ENCODE measurements around the gene HPCAL4.

HPCAL4 gene

DNA sequence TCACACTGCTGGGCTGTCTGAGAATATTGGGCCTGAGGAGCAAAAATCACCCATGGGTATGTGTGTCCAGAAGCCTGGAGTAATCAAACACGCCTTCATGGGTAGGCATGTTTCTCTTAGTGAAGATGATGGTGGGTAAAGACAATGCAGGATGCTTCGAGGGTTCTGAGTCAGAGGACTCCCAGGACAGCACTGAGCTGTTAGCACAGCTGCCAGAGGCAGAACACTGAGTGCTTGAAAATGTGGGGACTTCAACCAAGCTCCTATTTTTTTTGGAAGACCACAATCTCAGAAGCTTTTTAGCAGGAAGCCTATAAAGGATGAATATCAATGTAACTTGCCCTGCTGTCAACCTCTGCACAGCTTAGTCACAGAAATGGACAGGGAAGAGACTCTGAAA is 11.4 kb downstream of the HPCAL4 start:
- Mint-ChIP-seq H3K27ac (no peak overlapping the region), H3K27me3 (ENCODE audit: low read depth) (peaks cover 81% of the 10 kb centered on the region)

DNA sequence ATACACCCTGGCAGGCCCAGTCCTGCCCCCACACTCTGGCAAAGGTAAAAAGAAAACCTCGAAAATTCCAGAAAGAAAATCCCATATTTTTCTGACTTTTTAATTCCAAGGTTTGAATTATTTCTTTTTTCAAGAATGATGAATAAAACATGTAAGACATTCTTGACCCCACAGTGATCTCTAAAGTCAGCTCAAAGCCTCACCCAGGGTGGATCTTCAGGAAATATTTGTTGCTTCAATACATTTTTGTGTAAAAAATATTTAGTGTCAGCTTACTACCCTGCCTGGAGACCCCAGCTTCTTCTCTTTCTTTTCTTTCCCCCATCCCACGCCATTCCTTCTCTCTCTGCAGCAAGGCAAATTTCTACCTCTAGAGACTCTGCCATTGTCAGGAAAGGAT is 12.3 kb downstream of the HPCAL4 start:
- no peak overlapping the region for H3K4me3 Mint-ChIP-seq
- no peaks in the 10 kb centered on the region for H3K36me3 Mint-ChIP-seq (ENCODE audit: low read depth)

More for the DNA sequence above, 11.4 kb downstream of the HPCAL4 start:
- TF ChIP-seq CTCF (IDR thresholded peaks at IDR 0.05; ENCODE audit: unreplicated experiment in 3 of 3): no peak
- H3K36me3 Mint-ChIP-seq (ENCODE audit: low read depth): no peaks in the 10 kb centered on the region
- H3K9me3 Mint-ChIP-seq: peaks cover 2% of the 10 kb centered on the region
- H3K4me1 Mint-ChIP-seq: no peaks in the 10 kb centered on the region
- no peak overlapping the region for H3K4me3 Mint-ChIP-seq

DNA sequence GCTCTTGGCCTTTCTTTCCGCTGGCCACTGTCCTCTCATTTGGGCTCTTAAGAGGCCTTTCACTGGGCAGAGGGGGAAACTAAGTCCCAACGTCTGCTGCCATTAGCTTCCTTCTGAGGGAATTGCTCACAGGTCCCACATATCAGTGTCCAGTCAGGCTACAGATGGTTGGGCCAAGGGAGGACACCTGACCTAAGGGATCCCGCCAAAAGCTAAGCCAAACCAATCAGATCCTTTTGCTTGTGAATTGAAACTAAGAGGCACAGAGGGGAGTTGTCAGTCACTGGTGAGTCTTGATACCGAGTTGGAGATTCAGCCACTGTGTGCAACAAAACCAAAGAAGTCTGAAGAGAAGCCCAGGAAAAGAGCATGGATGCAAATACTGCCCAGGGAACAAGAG is 13.6 kb downstream of the HPCAL4 start:
- H3K9me3 Mint-ChIP-seq: no peaks in the 10 kb centered on the region
- no peak overlapping the region for H3K4me3 Mint-ChIP-seq

More for the DNA sequence above, 12.3 kb downstream of the HPCAL4 start:
- Mint-ChIP-seq H3K27ac (no peak overlapping the region), H3K9me3 (peaks cover 2% of the 10 kb centered on the region), H3K4me1 (no peaks in the 10 kb centered on the region), H3K27me3 (ENCODE audit: low read depth) (peaks cover 82% of the 10 kb centered on the region)
- TF ChIP-seq CTCF (IDR thresholded peaks at IDR 0.05; ENCODE audit: unreplicated experiment in 3 of 3): no peak

GRCh38 chr1:39676948-39677548 is 14.2 kb downstream of the HPCAL4 start:
- Mint-ChIP-seq H3K27me3 (ENCODE audit: low read depth) (peaks cover 80% of the 10 kb centered on the region), H3K9me3 (no peaks in the 10 kb centered on the region), H3K4me1 (no peaks in the 10 kb centered on the region), H3K27ac (no peak overlapping the region), H3K36me3 (ENCODE audit: low read depth) (no peaks in the 10 kb centered on the region), H3K4me3 (no peak overlapping the region)
- TF ChIP-seq CTCF (IDR thresholded peaks at IDR 0.05; ENCODE audit: unreplicated experiment in 3 of 3): no peak

More for the DNA sequence above, 13.6 kb downstream of the HPCAL4 start:
- Mint-ChIP-seq H3K27me3 (ENCODE audit: low read depth) (peaks cover 80% of the 10 kb centered on the region), H3K36me3 (ENCODE audit: low read depth) (no peaks in the 10 kb centered on the region), H3K4me1 (no peaks in the 10 kb centered on the region), H3K27ac (no peak overlapping the region)
- TF ChIP-seq CTCF (IDR thresholded peaks at IDR 0.05; ENCODE audit: unreplicated experiment in 3 of 3): no peak

DNA sequence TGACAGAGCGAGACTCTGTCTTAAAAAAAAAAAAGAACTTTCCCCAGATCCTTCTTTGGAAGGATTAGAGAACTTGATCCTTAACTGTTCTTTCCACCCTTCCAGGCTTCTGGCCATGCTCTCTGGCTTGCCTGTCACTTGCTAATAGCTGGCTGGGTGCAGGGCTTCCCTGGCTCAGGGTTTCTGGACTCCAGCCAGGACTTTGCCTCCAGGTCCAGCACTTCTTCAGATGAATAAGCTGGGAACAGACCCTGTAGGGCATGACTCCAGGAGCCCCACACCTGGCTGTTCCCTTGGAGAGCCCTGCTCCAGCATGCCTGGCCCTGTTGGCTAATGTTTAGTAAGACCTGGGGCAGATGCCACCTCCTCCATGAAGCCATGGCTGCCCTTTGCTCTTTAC is 16.0 kb downstream of the HPCAL4 start:
- peaks cover 8% of the 10 kb centered on the region for H3K4me1 Mint-ChIP-seq
- no peak overlapping the region for H3K27ac Mint-ChIP-seq
- peaks cover 72% of the 10 kb centered on the region for H3K27me3 Mint-ChIP-seq (ENCODE audit: low read depth)
- no peak overlapping the region for H3K4me3 Mint-ChIP-seq
- H3K36me3 Mint-ChIP-seq (ENCODE audit: low read depth): no peaks in the 10 kb centered on the region
- H3K9me3 Mint-ChIP-seq: no peaks in the 10 kb centered on the region
- no peak for TF ChIP-seq CTCF (IDR thresholded peaks at IDR 0.05; ENCODE audit: unreplicated experiment in 3 of 3)

GRCh38 chr1:39673215-39673614 is 18.0 kb downstream of the HPCAL4 start:
- no peaks in the 10 kb centered on the region for H3K9me3 Mint-ChIP-seq
- H3K4me3 Mint-ChIP-seq: peak overlapping the region; percentile 46 to 80 (median 64)
- peaks cover 8% of the 10 kb centered on the region for H3K4me1 Mint-ChIP-seq
- TF ChIP-seq CTCF (IDR thresholded peaks at IDR 0.05; ENCODE audit: unreplicated experiment in 3 of 3): no peak
- H3K27me3 Mint-ChIP-seq (ENCODE audit: low read depth): peaks cover 70% of the 10 kb centered on the region
- H3K27ac Mint-ChIP-seq: no peak overlapping the region
- H3K36me3 Mint-ChIP-seq (ENCODE audit: low read depth): no peaks in the 10 kb centered on the region
